IMR-90 (cell line): ENCODE data around the gene ENPEP. TPM values are rescaled to one million over a fixed set of nuclear protein-coding genes. Genes with fewer than 3 reads are reported as not detected.

Source experiments
- ATAC-seq: fragments of 200-7000 bp; cut with Tn5 transposase; 2 replicates; pipeline ENCODE4 v1.9.1; 2020; ENCODE audit warnings: low read depth, mild to moderate bottlenecking, moderate library complexity
- BruUV-seq: library from RNA; stranded (reverse); fragments of 400-500 nt; replicated peaks from 2 replicates; lab custom pipeline; 2021; lab: Mats Ljungman, UMichigan
- CTCF ChIA-PET: fragments of 300-600 bp; formaldehyde crosslinking; extraction: SDS; loops from one replicate; lab custom pipeline; 2021; ENCODE audit warnings: antibody characterized with exemption; lab: Yijun Ruan, JAX
- POLR2A ChIA-PET: fragments of 300-600 bp; sonication (Branson Sonifier 250); formaldehyde crosslinking; loops from one replicate; lab custom pipeline; 2022; ENCODE audit warnings: antibody characterized with exemption; ENCODE audit not compliant: unreplicated experiment; lab: Charles Lee
- DNase-seq: peaks from one replicate; pipeline ENCODE4 v3.0.0; 2013
- H2AFZ ChIP-seq: replicated peaks from 2 replicates; pipeline ENCODE3; 2013; ENCODE audit warnings: low read length, mild to moderate bottlenecking; ENCODE audit not compliant: poor library complexity
- H2AK5ac ChIP-seq: 2 replicates; pipeline ENCODE4 v1.6.1; 2013; ENCODE audit warnings: low read depth, low read length, inconsistent platforms
- H2AK9ac ChIP-seq: replicated peaks from 2 replicates; pipeline ENCODE3; 2013; ENCODE audit warnings: mild to moderate bottlenecking, low read depth, low read length, moderate library complexity; ENCODE audit not compliant: poor library complexity
- H2BK120ac ChIP-seq: 2 replicates; pipeline ENCODE4 v1.6.1; 2013; ENCODE audit warnings: low read depth, low read length, inconsistent platforms
- H2BK15ac ChIP-seq: 3 replicates; pipeline ENCODE4 v1.6.1; 2013; ENCODE audit warnings: low read depth, low read length, inconsistent platforms
- H2BK20ac ChIP-seq: 2 replicates; pipeline ENCODE4 v1.6.1; 2013; ENCODE audit warnings: low read depth, mild to moderate bottlenecking, inconsistent platforms, low read length, moderate library complexity
- H2BK5ac ChIP-seq: 2 replicates; pipeline ENCODE4 v1.6.1; 2013; ENCODE audit warnings: mild to moderate bottlenecking, low read depth, low read length, inconsistent platforms; ENCODE audit not compliant: poor library complexity, severe bottlenecking
- H3K14ac ChIP-seq: replicated peaks from 2 replicates; pipeline ENCODE4 v1.6.1; 2013; ENCODE audit warnings: low read depth, low read length, inconsistent platforms
- H3K18ac ChIP-seq: 2 replicates; pipeline ENCODE4 v1.6.1; 2013; ENCODE audit warnings: low read depth, low read length, control low read depth
- H3K23ac ChIP-seq: 2 replicates; pipeline ENCODE4 v1.6.1; 2013; ENCODE audit warnings: low read depth, low read length, inconsistent platforms
- H3K27ac ChIP-seq: 2 replicates; pipeline ENCODE4 v1.5.1; 2013; ENCODE audit warnings: mild to moderate bottlenecking, control low read depth, low read length; ENCODE audit not compliant: insufficient read depth
- H3K27me3 ChIP-seq: 2 replicates; pipeline ENCODE4 v1.6.1; 2013; ENCODE audit warnings: low read length; ENCODE audit not compliant: control insufficient read depth, insufficient read depth
- H3K36me3 ChIP-seq: 2 replicates; pipeline ENCODE4 v1.6.1; 2013; ENCODE audit warnings: low read length, mixed read lengths; ENCODE audit not compliant: control insufficient read depth, insufficient read depth
- H3K4ac ChIP-seq: 2 replicates; pipeline ENCODE4 v1.6.1; 2013; ENCODE audit warnings: low read depth, low read length, inconsistent platforms
- H3K4me1 ChIP-seq: 2 replicates; pipeline ENCODE4 v1.6.1; 2013; ENCODE audit warnings: low read length, mixed read lengths; ENCODE audit not compliant: control insufficient read depth, insufficient read depth
- H3K4me2 ChIP-seq: 2 replicates; pipeline ENCODE4 v1.6.1; 2013; ENCODE audit warnings: low read depth, mild to moderate bottlenecking, control low read depth, low read length, moderate library complexity
- H3K4me3 ChIP-seq: 2 replicates; pipeline ENCODE4 v1.5.1; 2013; ENCODE audit warnings: low read depth, mild to moderate bottlenecking, control low read depth, low read length, moderate library complexity; ENCODE audit not compliant: insufficient read depth
- H3K56ac ChIP-seq: 2 replicates; pipeline ENCODE4 v1.6.1; 2013; ENCODE audit warnings: low read length, inconsistent platforms; ENCODE audit not compliant: insufficient read depth; ENCODE audit errors: extremely low read depth
- H3K79me1 ChIP-seq, 2 experiments: 2 replicates each; pipeline ENCODE4 v1.6.1; 2013; ENCODE audit warnings: low read length in 2 of 2, inconsistent platforms in 1 of 2, low read depth in 1 of 2
- H3K9ac ChIP-seq: 2 replicates; pipeline ENCODE4 v1.6.1; 2013; ENCODE audit warnings: low read depth, low read length, control low read depth
- H3K9me1 ChIP-seq: 2 replicates; pipeline ENCODE4 v1.6.1; 2013; ENCODE audit warnings: low read length, inconsistent platforms; ENCODE audit not compliant: insufficient read depth
- H3K9me3 ChIP-seq: 2 replicates; pipeline ENCODE4 v1.6.1; 2013; ENCODE audit warnings: low read length; ENCODE audit not compliant: control insufficient read depth, insufficient read depth
- H4K20me1 ChIP-seq: 2 replicates; pipeline ENCODE4 v1.6.1; 2013; ENCODE audit warnings: low read length, inconsistent platforms; ENCODE audit not compliant: insufficient read depth
- H4K5ac ChIP-seq: 2 replicates; pipeline ENCODE4 v1.6.1; 2013; ENCODE audit warnings: mild to moderate bottlenecking, low read depth, low read length, control low read depth
- H4K8ac ChIP-seq, 2 experiments: 2 replicates each; pipeline ENCODE4 v1.6.1; 2013; ENCODE audit warnings: low read depth in 2 of 2, low read length in 2 of 2, control low read depth in 1 of 2, inconsistent platforms in 1 of 2
- H4K91ac ChIP-seq: 2 replicates; pipeline ENCODE4 v1.6.1; 2013; ENCODE audit warnings: low read depth, low read length, inconsistent platforms; ENCODE audit not compliant: insufficient read depth
- BHLHE40 ChIP-seq: fragments of 150-350 bp; IDR thresholded peaks from 2 replicates; pipeline ENCODE4 v1.6.1; 2016; ENCODE audit warnings: mild to moderate bottlenecking, low read depth, low read length
- CEBPB ChIP-seq: IDR thresholded peaks from 2 replicates; pipeline ENCODE4 v1.6.1; 2012; ENCODE audit warnings: low read depth, low read length, improper control_type of control experiment
- CHD1 ChIP-seq: IDR thresholded peaks from 2 replicates; pipeline ENCODE4 v1.6.1; 2012; ENCODE audit warnings: low read depth, low read length, improper control_type of control experiment
- FOS ChIP-seq: fragments of 150-350 bp; IDR thresholded peaks from 2 replicates; pipeline ENCODE4 v1.6.1; 2016; ENCODE audit warnings: low read depth, low read length
- MAFK ChIP-seq: IDR thresholded peaks from 2 replicates; pipeline ENCODE4 v1.6.1; 2012; ENCODE audit warnings: low read depth, low read length, improper control_type of control experiment
- MAZ ChIP-seq: IDR thresholded peaks from 2 replicates; pipeline ENCODE4 v1.6.1; 2012; ENCODE audit warnings: low read depth, mild to moderate bottlenecking, low read length, improper control_type of control experiment, moderate library complexity, borderline replicate concordance
- MXI1 ChIP-seq: IDR thresholded peaks from 2 replicates; pipeline ENCODE4 v1.6.1; 2012; ENCODE audit warnings: low read depth, mild to moderate bottlenecking, low read length, moderate library complexity, borderline replicate concordance
- NFE2L2 ChIP-seq: fragments of 150-350 bp; IDR thresholded peaks from 2 replicates; pipeline ENCODE4 v1.6.1; 2016; ENCODE audit warnings: low read depth, mild to moderate bottlenecking, low read length
- POLR2A ChIP-seq: IDR thresholded peaks from 2 replicates; pipeline ENCODE4 v1.6.1; 2012; ENCODE audit warnings: mild to moderate bottlenecking, low read depth, low read length
- RAD21 ChIP-seq: IDR thresholded peaks from 2 replicates; pipeline ENCODE4 v1.6.1; 2012; ENCODE audit warnings: low read length, improper control_type of control experiment
- RFX5 ChIP-seq: IDR thresholded peaks from 2 replicates; pipeline ENCODE4 v1.8.0; 2012; ENCODE audit warnings: low read depth, mild to moderate bottlenecking, low read length, moderate library complexity
- SMC3 ChIP-seq: fragments of 150-350 bp; IDR thresholded peaks from 2 replicates; pipeline ENCODE4 v1.6.1; 2016; ENCODE audit warnings: low read depth, mild to moderate bottlenecking, antibody characterized with exemption, low read length, moderate library complexity
- WGBS, 2 experiments: methylation state at CpG; one replicate each; pipeline versions ENCODE4 v1.1.5 to v1.1.7; 2013; ENCODE audit warnings: missing lambda C conversion rate in 2 of 2; ENCODE audit not compliant: insufficient read length in 1 of 2; ENCODE audit errors: extremely low coverage in 2 of 2; 5-methylcytosine and 5-hydroxymethylcytosine counted together
- dilution Hi-C: fragments of 300-500 bp; cut with HindIII; formaldehyde crosslinking; loops from one replicate; pipeline ENCODE4 v1.14.3; 2018; ENCODE audit warnings: low sequenced_read_pairs; ENCODE audit not compliant: unreplicated experiment
- in situ Hi-C: fragments of 300-500 bp; cut with MboI; formaldehyde crosslinking; loops from 3 replicates; pipeline ENCODE4 v1.14.3; 2019; ENCODE audit warnings: low sequenced_read_pairs, inconsistent platforms, mixed read lengths
- intact Hi-C: fragments of 100-400 bp; cut with micrococcal nuclease; formaldehyde crosslinking; loops from 2 replicates; pipeline ENCODE4 v1.10.0; 2022
- polyA plus RNA-seq, 3 experiments: library from polyadenylated mRNA; depleted of rRNA; stranded (reverse); fragments of >200 nt; gene quantifications; 2 replicates each; pipeline ENCODE4 v1.2.3, GENCODE V29; 2012; ENCODE audit warnings: low replicate concordance in 1 of 3
- total RNA-seq: library from RNA; depleted of rRNA; stranded (reverse); fragments of >200 nt; gene quantifications from 2 replicates; pipeline ENCODE4 v1.2.3, GENCODE V29; 2012
- TF ChIP-seq, protein P1 (sequence below): conservative IDR thresholded peaks from 2 replicates; pipeline ENCODE4 v1.5.1; 2012; ENCODE audit warnings: mild to moderate bottlenecking, low read depth, low read length, improper control_type of control experiment

The ENPEP gene
- total and polyA plus RNA-seq, 2 of the 4 experiments (the other 2 are of a cell fraction) = 0.12 to 0.18 TPM

DNA sequence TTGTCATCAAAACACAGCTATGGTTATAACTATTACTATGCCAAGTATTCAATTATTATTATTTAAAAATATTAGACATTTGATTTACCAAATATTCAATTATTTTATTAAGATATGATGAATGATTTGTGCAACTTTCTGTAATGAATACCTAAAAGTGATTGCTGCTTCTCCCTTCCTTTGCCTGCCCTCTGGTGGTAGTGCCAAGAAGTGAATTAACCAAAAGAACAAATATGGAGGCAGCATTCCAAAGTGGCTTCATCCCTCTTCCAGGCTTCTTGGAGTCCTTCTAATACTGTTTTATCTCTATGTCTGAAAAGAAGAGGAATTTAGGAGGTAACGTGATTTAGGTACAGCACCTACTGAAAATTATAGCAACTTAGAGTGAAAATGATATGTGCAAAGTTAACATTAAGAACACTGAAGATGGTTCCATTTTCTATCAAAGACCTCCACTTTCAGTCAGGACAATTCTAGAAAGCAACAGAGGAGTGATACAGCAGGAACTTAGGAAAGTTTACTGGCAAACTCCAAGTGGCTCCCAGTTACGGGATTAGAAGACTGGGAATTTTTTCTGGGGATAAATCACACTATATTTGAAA, 43.0 kb downstream of the ENPEP start:
- ChIA-PET POLR2A (no interaction called here), CTCF (interaction anchor here (0.6 to 1.8 kb wide), 6 partner anchors 9 to 1111 kb away, joined by 3 to 8 read pairs (median 4); no protein-coding TSS in a partner anchor)
- dilution Hi-C loops = no loop called here
- WGBS, 2 experiments = no CpG with 5 or more reads among the region's 2 CpGs
- no peaks in the 10 kb centered on the region for H3K9me1 ChIP-seq
- H3K56ac ChIP-seq = no peak overlapping the region
- H4K20me1 ChIP-seq = no peaks in the 10 kb centered on the region
- no peak overlapping the region for H3K4me3 ChIP-seq
- DNase-seq (peak; percentile 22), ATAC-seq (no peak)
- H3K14ac ChIP-seq = no peak overlapping the region
- H3K9ac ChIP-seq = no peak overlapping the region
- no peak overlapping the region for H2AFZ ChIP-seq
- H2BK5ac ChIP-seq = no peak overlapping the region
- no peak overlapping the region for H2AK9ac ChIP-seq
- H3K9me3 ChIP-seq = no peaks in the 10 kb centered on the region
- no peak overlapping the region for H4K5ac ChIP-seq
- TF ChIP-seq, protein P1, sequence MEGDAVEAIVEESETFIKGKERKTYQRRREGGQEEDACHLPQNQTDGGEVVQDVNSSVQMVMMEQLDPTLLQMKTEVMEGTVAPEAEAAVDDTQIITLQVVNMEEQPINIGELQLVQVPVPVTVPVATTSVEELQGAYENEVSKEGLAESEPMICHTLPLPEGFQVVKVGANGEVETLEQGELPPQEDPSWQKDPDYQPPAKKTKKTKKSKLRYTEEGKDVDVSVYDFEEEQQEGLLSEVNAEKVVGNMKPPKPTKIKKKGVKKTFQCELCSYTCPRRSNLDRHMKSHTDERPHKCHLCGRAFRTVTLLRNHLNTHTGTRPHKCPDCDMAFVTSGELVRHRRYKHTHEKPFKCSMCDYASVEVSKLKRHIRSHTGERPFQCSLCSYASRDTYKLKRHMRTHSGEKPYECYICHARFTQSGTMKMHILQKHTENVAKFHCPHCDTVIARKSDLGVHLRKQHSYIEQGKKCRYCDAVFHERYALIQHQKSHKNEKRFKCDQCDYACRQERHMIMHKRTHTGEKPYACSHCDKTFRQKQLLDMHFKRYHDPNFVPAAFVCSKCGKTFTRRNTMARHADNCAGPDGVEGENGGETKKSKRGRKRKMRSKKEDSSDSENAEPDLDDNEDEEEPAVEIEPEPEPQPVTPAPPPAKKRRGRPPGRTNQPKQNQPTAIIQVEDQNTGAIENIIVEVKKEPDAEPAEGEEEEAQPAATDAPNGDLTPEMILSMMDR = peak; percentile 75
- TF ChIP-seq BHLHE40 (no peak), NFE2L2 (no peak), RAD21 (peak; percentile 69), CEBPB (no peak), CHD1 (no peak), MAZ (no peak), MAFK (no peak), MXI1 (no peak), POLR2A (no peak), SMC3 (peak; percentile 72), FOS (no peak), RFX5 (no peak)
- no peak overlapping the region for H3K4ac ChIP-seq
- no peak overlapping the region for H2BK20ac ChIP-seq
- no peak overlapping the region for H4K8ac ChIP-seq
- H2BK15ac ChIP-seq = no peak overlapping the region
- H4K91ac ChIP-seq = no peak overlapping the region
- in situ Hi-C loops = loop anchor here (5.0 to 25.0 kb wide), 3 partner anchors 207 to 1107 kb away; no protein-coding TSS in a partner anchor
- no TSS peak for BruUV-seq
- H3K36me3 ChIP-seq = no peaks in the 10 kb centered on the region
- no peak overlapping the region for H2BK120ac ChIP-seq
- H3K4me2 ChIP-seq = no peak overlapping the region
- no peak overlapping the region for H3K23ac ChIP-seq
- no peak overlapping the region for H2AK5ac ChIP-seq
- H3K27me3 ChIP-seq = no peaks in the 10 kb centered on the region
- H3K4me1 ChIP-seq = no peaks in the 10 kb centered on the region
- H3K79me1 ChIP-seq = no peaks in the 10 kb centered on the region
- no peak overlapping the region for H3K27ac ChIP-seq
- H3K18ac ChIP-seq = no peak overlapping the region
- intact Hi-C loops = loop anchor here (5.0 to 10.0 kb wide), 2 partner anchors 1094 to 1513 kb away; no protein-coding TSS in a partner anchor
